ENCODE data around the gene AQP4.

AQP4 gene

DNA sequence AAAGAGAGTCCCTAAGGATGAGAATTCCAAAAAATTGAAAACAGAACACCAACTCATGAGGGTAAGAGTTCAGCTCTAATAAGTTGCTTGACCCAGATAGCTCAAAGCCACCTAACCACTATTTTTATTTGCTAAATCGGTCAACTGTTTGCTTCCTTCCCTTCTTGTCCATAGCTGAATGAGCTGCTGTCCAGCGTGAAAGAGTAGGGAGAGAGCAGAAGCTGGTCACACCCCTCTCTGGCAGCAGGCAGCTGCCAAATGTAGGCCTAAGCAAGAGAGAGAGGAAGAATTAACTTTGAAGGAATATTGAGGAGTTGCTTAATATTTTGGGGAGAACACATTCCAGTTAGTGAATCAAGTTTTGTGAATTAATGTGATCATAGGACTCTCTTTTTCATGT lies 25.9 kb downstream of the AQP4 start:
- DNase-seq = no peak

DNA sequence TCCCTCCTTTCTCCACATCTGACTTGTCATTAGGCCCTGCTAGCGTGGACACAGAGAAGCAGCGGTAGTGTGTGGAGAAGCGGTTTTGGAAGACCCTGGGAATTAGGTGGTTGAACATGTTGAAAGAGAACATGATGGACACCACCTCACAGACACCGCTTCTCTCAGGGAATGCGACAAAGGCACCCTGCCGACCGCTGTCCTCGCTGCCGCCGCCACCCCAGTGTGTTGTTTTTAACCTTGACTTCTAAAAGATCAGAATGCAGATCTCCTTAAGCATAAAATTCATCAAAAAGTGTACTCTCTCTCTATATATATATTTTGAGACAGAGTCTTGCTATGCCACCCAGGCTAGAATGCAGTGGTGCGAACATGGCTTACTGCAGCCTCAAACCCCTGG lies 33.2 kb downstream of the AQP4 start:
- no peak for DNase-seq

DNA sequence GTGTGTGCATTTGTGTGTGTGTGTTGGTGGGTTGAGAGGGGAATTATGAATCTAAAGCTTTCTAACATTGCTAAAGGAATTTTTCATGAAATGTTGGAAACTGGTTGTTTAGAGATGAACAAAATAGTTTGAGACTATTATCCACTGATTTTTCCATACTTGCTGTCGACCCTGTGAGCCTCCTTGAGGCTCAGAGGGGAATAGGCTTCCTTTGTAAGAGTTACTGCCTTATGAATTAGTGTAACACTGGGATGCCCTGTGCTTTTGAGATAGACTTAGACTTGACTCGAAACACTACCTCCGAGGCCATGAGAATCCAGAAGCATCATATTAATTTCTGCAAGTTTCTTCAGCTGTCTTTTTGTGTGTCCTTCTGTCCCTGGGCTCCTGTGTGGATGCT lies 37.9 kb downstream of the AQP4 start:
- no peak for DNase-seq

DNA sequence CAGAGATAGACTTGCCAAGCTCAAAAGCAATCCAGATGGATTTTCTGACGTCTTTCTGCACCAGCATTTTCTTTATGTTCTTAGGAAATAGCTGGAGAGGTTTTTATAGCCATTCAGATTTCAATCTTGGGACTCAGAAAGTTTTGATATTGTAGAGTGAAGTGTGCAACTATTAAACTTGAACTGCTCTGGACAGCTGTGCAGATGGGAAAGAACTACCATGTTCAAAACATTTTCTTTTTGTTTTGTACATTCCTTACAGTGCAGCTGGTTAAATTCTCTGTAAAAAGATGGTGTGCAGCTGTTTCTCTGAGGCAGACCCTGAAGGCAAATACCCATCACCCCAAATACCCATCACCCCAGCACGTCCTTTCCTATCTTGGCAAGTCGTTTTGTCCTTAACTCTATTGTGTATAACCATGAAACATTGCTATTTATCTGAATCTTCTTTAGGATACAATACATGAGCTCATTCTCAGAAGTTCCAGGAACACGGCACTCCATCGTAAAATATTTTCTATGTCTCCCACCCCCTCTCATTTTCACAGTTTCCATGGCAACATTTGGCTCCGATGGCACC lies 38.8 kb downstream of the AQP4 start:
- DNase-seq = no peak

DNA sequence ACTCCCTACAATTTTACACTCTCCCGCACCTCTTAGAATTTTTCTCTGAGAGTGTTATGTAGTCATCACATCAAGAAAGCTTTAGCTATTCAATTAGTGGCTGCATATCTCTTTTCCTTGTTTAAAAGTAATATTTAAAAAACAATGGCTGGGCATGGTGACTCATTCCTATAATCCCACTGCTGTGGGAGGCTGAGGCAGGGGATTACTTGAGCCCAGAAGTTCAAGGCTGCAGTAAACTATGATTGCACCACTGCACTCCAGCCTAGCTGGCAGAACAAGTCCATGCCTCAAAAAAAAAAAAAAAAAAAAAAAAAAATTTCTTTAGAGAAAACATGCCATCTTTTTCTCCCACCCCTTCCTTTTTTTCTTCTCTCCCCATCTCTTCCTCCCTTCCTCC lies 44.3 kb downstream of the AQP4 start:
- DNase-seq = no peak

DNA sequence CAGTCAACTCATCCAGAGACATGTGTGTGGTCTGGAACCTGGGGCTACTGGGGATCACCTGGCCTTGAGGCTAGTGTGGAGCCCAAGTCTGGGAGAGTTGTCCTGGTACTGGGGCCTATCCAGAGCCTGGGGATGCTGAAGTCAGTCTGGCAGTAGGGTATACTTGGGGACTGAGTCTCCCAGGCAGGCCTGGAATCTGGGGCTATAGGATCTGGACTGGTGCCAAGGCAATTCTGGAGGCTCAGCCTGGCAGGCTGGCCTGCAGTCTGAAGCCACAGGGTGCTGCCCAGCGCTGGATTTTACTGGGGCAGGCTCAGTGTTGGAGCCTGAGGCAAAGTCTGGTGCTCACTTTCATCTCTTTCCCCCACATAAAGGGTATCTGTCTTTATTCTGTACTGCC lies 46.5 kb downstream of the AQP4 start:
- DNase-seq = no peak

DNA sequence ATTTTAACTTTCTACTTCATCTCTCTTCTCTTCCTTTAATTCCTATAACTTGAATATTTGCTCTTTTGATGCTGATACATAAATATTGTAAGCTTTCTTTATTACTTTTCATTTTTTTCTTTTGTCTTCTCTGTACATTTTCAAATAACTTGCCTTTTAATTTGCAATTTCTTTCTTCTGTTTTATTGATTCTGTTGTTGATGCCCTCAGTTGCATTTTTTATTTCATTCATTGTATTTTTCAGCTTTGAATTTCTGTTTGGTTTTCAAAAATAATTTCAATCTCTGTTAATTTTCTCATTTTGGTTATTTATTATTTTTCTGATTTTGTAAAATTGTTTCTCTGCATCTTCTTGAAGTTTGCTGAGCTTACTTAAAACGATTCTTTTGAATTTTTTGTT lies 47.0 kb downstream of the AQP4 start:
- DNase-seq = no peak

DNA sequence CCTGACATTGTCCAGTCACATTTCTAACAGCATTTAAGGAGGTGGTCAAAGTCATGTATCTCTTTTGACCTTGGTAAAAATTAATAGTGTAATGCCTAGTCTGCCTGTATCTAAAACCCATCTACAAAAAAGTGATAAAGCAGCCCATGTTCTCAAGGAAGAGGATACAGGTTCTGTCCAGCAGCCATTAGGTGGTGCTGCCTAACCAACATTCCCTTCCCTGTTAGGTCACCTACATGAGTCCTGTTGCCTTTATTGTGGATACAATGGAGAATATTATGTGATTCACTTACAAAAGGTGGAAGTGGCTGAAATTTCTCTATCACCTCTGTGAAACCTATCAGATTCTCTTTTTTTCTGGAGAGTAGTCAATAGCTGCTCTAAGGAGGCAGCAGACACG lies 52.5 kb downstream of the AQP4 start:
- no peak for DNase-seq

DNA sequence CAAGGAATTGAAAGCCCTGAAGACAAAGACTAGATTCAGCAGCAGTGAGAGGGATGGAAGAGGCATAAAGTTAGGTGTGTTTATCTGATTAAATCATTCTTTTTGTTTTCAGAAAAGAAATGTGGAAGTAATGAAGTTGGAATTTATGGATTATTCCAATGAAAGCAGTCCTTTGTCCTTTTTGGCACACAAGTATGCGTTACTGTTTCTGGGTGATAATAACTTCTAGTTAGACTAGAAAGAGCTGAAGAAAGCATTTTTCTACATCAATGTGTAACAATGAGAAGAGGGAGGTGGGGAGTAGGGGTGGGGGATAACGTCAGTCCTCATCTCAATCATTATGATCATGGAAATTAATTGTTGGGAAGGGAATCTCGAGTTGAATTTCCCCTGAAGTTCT lies 53.0 kb downstream of the AQP4 start:
- DNase-seq = no peak

DNA sequence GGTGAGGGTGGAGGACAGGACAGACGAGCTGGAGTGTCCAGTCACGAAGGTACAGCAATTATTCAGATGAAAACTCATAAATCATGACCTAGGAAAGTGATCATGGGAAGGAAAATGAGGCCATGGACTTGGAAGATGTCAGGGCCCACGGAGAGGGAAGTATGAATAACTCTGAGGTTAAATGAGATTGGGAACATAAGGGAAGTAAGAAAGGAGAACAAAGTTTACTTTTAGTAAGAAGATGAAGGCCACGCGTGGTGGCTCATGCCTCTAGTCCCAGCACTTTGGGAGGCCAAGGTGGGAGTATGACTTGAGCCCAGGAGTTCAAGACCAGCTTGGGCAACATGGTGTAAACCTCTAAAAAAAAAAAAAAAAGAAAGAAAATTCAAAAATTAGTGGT lies 56.2 kb downstream of the AQP4 start:
- no peak for DNase-seq

DNA sequence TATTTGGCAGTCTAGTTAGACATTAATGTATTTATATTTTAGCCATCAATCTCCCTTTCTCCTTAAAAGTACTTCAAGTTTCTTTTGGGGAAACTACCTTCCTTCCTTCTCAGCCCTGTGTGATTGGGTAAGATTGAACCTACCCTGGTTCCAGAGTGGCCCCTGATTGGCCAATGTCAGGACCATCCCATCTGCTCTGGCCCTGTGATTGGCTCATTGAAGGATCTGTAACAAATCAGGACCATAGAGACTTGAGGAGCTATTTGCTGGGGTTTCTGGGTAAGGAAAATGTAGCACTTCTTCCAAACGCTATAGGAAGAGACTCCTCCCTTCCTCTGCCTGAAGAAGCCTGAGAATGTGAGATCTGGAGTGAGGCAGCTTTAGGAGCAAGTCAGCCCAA lies 59.3 kb downstream of the AQP4 start:
- no peak for DNase-seq

DNA sequence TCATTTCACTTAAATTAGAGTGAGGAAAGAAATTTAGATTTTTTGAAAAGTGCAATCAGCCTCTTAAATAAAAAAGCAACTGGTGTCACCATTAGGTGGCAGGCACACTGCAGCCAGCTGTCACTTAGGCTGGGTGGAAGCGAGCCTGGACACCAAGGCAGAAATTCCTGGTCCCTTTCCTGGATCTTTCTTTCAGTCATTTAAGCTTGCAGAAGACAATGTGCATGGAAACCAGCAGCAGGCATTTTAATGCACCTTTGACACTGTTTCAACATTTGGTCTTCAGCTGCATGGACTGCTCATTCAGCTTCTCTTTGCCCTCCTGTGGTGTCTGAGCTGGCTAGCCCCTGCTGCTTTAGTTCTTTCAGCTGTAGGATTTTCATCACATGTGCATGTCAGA lies 61.0 kb downstream of the AQP4 start:
- DNase-seq = no peak

DNA sequence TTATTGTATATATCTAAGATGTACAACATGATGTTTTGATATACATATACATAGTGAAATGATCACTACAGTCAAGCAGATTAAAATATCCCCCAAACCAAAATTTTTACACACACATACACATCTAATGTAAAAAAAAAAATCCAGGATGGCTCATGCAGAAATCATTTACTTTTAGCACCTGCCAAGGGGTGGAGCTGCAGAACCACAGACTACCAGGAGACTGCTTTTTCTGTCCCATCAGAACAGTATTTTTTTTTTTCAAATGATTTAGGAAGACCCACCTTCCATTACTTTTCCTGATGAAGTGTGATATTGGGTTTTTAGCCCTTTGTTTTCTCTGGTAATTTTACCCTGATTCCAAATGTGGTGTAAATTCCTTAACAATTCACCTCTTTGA lies 61.9 kb downstream of the AQP4 start:
- DNase-seq = no peak

DNA sequence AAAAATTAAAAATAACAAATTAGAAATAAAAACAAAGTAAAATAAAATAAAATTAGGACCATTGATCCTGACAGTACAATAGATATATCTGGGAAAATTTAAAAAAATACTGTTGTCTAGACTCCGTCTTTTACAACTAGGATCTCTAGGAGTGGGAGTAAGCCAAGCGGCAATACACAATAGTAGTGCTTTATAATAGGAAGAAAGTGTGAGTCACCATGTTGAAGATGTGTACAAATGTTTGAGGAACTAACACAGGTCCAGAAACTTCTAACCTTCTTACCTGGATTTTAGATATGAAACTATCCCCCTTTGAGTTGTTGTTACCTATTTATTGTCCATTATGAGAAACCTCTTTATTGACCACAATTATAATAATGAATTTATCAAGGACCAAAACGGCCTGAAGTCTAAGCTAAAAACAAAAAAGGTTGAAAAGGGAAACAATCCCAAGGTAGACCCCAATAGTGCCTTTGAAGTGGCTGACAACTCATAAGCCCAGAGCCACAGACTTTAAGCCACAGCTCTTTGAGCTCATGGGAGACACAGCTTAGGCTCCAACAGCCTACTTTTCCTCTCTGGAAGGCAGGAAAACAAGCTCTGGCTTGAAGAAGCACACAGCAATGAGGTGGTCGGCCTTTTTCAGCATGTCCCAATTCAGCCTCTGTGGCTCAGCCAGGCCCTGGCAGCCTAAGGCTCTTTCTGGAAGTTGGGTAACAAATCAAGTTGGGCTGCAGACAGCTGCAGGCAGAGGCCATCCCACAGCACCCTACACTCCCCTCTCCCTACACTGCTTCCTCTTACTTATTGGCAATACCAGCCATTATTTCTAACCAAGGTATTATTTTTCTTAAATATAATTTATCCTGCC lies 62.9 kb downstream of the AQP4 start:
- DNase-seq = no peak

All from CD4-positive, alpha-beta T cell treated with Interferon alpha-2 for 1 hour (primary cell).